ENCODE data around the gene CREB5. TPM values are rescaled to one million over a fixed set of nuclear protein-coding genes. Genes with fewer than 3 reads are reported as not detected.

The CREB5 gene
- total RNA-seq, 1 experiment from 2014 or later = 19.2 TPM

- Mint-ChIP-seq H3K36me3 (ENCODE audit: insufficient read depth, unreplicated experiment) (no peaks in the 10 kb centered on the region), H3K27ac (ENCODE audit: unreplicated experiment) (no peak overlapping the region), H3K4me1 (ENCODE audit: low read depth, unreplicated experiment) (peaks cover 16% of the 10 kb centered on the region), H3K4me3 (ENCODE audit: low read depth, unreplicated experiment) (no peak overlapping the region), H3K9me3 (ENCODE audit: low read depth, unreplicated experiment) (no peaks in the 10 kb centered on the region), H3K27me3 (ENCODE audit: unreplicated experiment) (no peaks in the 10 kb centered on the region)
- TF ChIP-seq, protein P1, sequence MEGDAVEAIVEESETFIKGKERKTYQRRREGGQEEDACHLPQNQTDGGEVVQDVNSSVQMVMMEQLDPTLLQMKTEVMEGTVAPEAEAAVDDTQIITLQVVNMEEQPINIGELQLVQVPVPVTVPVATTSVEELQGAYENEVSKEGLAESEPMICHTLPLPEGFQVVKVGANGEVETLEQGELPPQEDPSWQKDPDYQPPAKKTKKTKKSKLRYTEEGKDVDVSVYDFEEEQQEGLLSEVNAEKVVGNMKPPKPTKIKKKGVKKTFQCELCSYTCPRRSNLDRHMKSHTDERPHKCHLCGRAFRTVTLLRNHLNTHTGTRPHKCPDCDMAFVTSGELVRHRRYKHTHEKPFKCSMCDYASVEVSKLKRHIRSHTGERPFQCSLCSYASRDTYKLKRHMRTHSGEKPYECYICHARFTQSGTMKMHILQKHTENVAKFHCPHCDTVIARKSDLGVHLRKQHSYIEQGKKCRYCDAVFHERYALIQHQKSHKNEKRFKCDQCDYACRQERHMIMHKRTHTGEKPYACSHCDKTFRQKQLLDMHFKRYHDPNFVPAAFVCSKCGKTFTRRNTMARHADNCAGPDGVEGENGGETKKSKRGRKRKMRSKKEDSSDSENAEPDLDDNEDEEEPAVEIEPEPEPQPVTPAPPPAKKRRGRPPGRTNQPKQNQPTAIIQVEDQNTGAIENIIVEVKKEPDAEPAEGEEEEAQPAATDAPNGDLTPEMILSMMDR (IDR thresholded peaks at IDR 0.05; ENCODE audit: unreplicated experiment) = no peak
- no peak for DNase-seq
- CTCF ChIA-PET = interaction anchor here (0.7 kb wide), 1 partner anchor 35 kb away, joined by 3 read pairs; no protein-coding TSS in a partner anchor
- intact Hi-C loops (cut with micrococcal nuclease; ENCODE audit: unreplicated experiment) = no loop called here
- no TSS peak for BruUV-seq (replicated peaks)
Observed at GRCh38 chr7:28459306-28459705, 47.0 kb downstream of the CREB5 start.

DNA sequence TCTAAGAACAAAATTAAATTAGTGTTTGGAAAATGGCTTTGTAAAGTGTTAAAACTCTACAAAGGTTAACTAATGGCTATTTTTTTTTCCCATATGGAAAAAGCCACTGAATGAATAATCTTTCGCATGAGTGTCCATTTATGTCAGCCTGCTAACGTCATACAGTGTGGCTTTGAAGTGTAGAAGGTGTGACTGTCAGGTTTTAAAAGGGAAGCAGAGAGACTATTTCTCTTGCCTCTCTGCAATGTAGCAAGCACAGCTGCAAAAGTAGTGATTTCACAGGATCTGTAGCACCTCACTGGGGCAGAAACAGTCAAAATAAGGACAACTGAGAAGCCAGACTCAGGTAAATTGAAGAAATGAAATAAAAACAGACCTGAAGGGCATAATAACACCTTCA, 53.4 kb downstream of the CREB5 start:
- no peaks in the 10 kb centered on the region for H3K36me3 Mint-ChIP-seq (ENCODE audit: insufficient read depth, unreplicated experiment)
- no peaks in the 10 kb centered on the region for H3K27me3 Mint-ChIP-seq (ENCODE audit: unreplicated experiment)
- H3K4me1 Mint-ChIP-seq (ENCODE audit: low read depth, unreplicated experiment) = no peaks in the 10 kb centered on the region
- TF ChIP-seq, protein P1 (IDR thresholded peaks at IDR 0.05; ENCODE audit: unreplicated experiment) = no peak
- CTCF ChIA-PET = interaction anchor here (1.0 kb wide), 1 partner anchor 31 kb away, joined by 3 read pairs; no protein-coding TSS in a partner anchor
- no TSS peak for BruUV-seq (replicated peaks)
- peaks cover 4% of the 10 kb centered on the region for H3K9me3 Mint-ChIP-seq (ENCODE audit: low read depth, unreplicated experiment)
- H3K4me3 Mint-ChIP-seq (ENCODE audit: low read depth, unreplicated experiment) = no peak overlapping the region
- no peak overlapping the region for H3K27ac Mint-ChIP-seq (ENCODE audit: unreplicated experiment)
- DNase-seq = no peak
- intact Hi-C loops (cut with micrococcal nuclease; ENCODE audit: unreplicated experiment) = no loop called here

DNA sequence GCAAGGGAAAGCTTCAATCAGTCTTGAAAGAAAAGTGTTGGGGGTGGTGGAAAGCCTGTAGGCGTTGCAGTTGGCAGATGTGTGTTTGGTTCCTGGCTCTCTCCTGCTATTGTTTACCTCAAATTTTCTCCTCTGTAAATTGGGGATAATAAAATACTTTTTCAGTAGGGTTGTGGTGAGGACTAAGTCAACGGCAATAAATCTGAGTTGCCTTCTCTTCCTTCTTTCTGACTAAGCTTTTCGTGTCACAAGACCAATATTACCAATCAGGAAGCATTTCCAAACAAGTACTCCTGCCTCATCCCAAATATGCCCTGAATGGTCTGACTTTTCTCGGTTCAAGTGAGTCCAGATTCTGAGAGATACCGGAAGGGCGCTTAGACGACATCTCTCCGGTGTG, 54.0 kb downstream of the CREB5 start:
- Mint-ChIP-seq H3K4me1 (ENCODE audit: low read depth, unreplicated experiment) (no peaks in the 10 kb centered on the region), H3K36me3 (ENCODE audit: insufficient read depth, unreplicated experiment) (no peaks in the 10 kb centered on the region), H3K27ac (ENCODE audit: unreplicated experiment) (no peak overlapping the region), H3K4me3 (ENCODE audit: low read depth, unreplicated experiment) (no peak overlapping the region), H3K9me3 (ENCODE audit: low read depth, unreplicated experiment) (peaks cover 4% of the 10 kb centered on the region), H3K27me3 (ENCODE audit: unreplicated experiment) (no peaks in the 10 kb centered on the region)
- no TSS peak for BruUV-seq (replicated peaks)
- intact Hi-C loops (cut with micrococcal nuclease; ENCODE audit: unreplicated experiment) = no loop called here
- CTCF ChIA-PET = interaction anchor here (0.5 to 0.7 kb wide), 5 partner anchors 11 to 146 kb away, joined by 4 to 6 read pairs (median 5); no protein-coding TSS in a partner anchor
- TF ChIP-seq, protein P1 (IDR thresholded peaks at IDR 0.05; ENCODE audit: unreplicated experiment) = no peak
- DNase-seq = no peak

DNA sequence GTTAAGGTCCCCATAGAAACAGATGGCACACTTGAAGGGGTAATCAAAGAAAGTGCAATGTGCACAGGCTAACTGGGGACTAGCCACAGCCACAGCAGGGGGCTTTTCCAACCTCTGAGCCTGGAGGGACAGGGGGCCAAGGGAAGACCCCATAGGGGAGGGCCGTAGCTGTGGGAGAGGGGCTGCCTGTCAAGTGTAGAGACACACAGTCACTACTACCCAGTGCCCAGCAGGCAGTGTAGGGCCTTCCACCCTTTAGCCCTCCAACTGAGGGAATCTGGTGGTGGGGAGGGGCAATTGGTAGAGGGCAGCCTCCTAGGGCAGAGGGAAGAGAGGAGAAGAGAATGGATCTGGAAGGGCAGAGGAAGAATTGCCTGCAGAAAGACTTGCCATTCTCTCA, 54.6 kb downstream of the CREB5 start:
- no peaks in the 10 kb centered on the region for H3K36me3 Mint-ChIP-seq (ENCODE audit: insufficient read depth, unreplicated experiment)
- H3K9me3 Mint-ChIP-seq (ENCODE audit: low read depth, unreplicated experiment) = peaks cover 4% of the 10 kb centered on the region
- TF ChIP-seq, protein P1 (IDR thresholded peaks at IDR 0.05; ENCODE audit: unreplicated experiment) = no peak
- no TSS peak for BruUV-seq (replicated peaks)
- no peak overlapping the region for H3K27ac Mint-ChIP-seq (ENCODE audit: unreplicated experiment)
- DNase-seq = no peak
- CTCF ChIA-PET = interaction anchor here (0.7 kb wide), 1 partner anchor 13 kb away, joined by 6 read pairs; no protein-coding TSS in a partner anchor
- H3K4me3 Mint-ChIP-seq (ENCODE audit: low read depth, unreplicated experiment) = no peak overlapping the region
- intact Hi-C loops (cut with micrococcal nuclease; ENCODE audit: unreplicated experiment) = no loop called here
- no peaks in the 10 kb centered on the region for H3K27me3 Mint-ChIP-seq (ENCODE audit: unreplicated experiment)
- no peaks in the 10 kb centered on the region for H3K4me1 Mint-ChIP-seq (ENCODE audit: low read depth, unreplicated experiment)

Measured in Calu3 (cell line).